Measurements from ENCODE around the gene HEMGN.

DNA sequence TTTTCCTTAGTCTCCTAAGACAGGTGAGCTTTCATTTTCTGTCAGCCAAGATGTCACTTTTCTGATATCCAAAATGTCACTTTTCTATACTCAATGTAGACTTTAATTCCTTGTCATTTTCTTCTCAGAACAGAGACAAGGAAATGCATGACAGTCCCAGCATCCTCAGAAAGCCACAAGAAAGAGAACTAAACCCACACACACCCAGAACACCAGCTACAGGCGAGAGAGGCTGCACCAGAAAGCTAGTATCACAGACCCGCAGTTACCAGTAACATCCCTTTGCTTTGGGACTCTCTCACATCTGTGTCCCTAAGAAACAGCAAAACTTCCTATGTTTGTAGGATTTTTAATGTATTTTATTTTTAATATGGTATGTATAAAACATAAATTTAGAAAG lies 32.7 kb downstream of the HEMGN start:
- TF ChIP-seq SP2 (IDR thresholded peaks at IDR 0.05; ENCODE audit: low read length) (no peak), CTCF (IDR thresholded peaks at IDR 0.05; ENCODE audit: control extremely low read depth in 1 of 3, insufficient read depth in 1 of 3, low read depth in 1 of 3, low read length in 3 of 3) (no peak), TBP (IDR thresholded peaks at IDR 0.05; ENCODE audit: low read depth, low read length) (no peak), RAD21 (IDR thresholded peaks at IDR 0.05 in 1 of 2, conservative IDR thresholded peaks at IDR 0.05 in 1 of 2; ENCODE audit: low read depth in 2 of 2, low read length in 2 of 2) (no peak), RFX5 (IDR thresholded peaks at IDR 0.05; ENCODE audit: borderline replicate concordance, low read depth, low read length) (no peak), EP300 (IDR thresholded peaks at IDR 0.05; ENCODE audit: borderline replicate concordance in 1 of 2, low read depth in 2 of 2, low read length in 2 of 2) (no peak), CEBPB (IDR thresholded peaks at IDR 0.05; ENCODE audit: low read depth, low read length) (no peak), POLR2A (IDR thresholded peaks at IDR 0.05; ENCODE audit: control extremely low read depth in 1 of 2, low read depth in 2 of 2, low read length in 2 of 2) (no peak), CREB1 (IDR thresholded peaks at IDR 0.05) (no peak), BRCA1 (IDR thresholded peaks at IDR 0.05; ENCODE audit: low read depth, low read length) (no peak), TCF12 (IDR thresholded peaks at IDR 0.05; ENCODE audit: low read depth, low read length) (no peak), CHD2 (IDR thresholded peaks at IDR 0.05; ENCODE audit: low read length) (no peak)
- TF ChIP-seq, protein P1, sequence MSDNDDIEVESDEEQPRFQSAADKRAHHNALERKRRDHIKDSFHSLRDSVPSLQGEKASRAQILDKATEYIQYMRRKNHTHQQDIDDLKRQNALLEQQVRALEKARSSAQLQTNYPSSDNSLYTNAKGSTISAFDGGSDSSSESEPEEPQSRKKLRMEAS (IDR thresholded peaks at IDR 0.05): no peak
